ENCODE results near the gene CACNA1C. TPM values are rescaled to one million over a fixed set of nuclear protein-coding genes. Genes with fewer than 3 reads are reported as not detected.

CACNA1C gene
- total and polyA plus RNA-seq, 10 of the 15 experiments (the other 5 are each of a cell fraction or from before 2014, with no cell fraction given): under 0.01 to 0.15 (median 0.09) TPM; not detected in 5

DNA sequence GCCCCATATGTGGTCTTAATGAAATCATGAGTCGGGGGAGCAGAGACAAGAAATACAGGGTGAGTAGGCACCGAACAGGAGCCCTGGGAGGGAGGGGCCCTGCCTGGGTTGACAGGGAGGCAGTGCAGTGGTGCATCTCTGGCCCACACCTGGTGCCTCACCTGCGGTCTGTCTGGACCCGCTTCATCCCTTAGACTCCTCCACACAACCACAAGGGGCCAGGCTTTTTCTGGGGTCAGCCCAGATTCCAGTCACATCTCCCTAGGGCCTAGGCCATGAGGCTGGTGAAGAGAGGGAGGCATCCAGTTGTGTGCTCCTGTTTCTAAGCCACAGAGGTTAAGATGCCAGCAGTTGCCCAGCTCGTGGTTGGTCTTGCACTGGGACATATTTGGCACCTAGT lies 398.7 kb downstream of the CACNA1C start:
- peaks cover 0 to 1% of the 10 kb centered on the region in 2 experiments; a peak in 3 of 4 replicates for H3K27me3 ChIP-seq (replicated peaks in 1 of 2; ENCODE audit: control insufficient read depth in 2 of 2, insufficient read depth in 2 of 2, low read length in 1 of 2)
- no peak overlapping the region for H3K27ac ChIP-seq (ENCODE audit: control insufficient read depth, insufficient read depth)
- ChIA-PET POLR2A (no interaction called here), SMC1A (ENCODE audit: uncharacterized antibody, unreplicated experiment) (no interaction called here), RAD21 (ENCODE audit: unreplicated experiment) (no interaction called here), CTCF (no interaction called here)
- H3K4me1 ChIP-seq (ENCODE audit: control insufficient read depth, insufficient read depth, low read length): no peaks in the 10 kb centered on the region
- ATAC-seq (no peak), FAIRE-seq (no peak), DNase-seq (ENCODE audit: low read depth, low spot score) (no peak)
- H3K4me2 ChIP-seq (ENCODE audit: control insufficient read depth, insufficient read depth): no peak overlapping the region
- 37% methylated on average over 5 of the region's 5 CpGs for WGBS (ENCODE audit: insufficient coverage, insufficient replicate concordance, low lambda C conversion rate, missing lambda C conversion rate)
- in situ Hi-C loops (cut with MboI): no loop called here
- intact Hi-C loops (cut with micrococcal nuclease; ENCODE audit: unreplicated experiment): no loop called here
- no peaks in the 10 kb centered on the region for H3K79me2 ChIP-seq (ENCODE audit: control insufficient read depth, insufficient read depth, low read length)
- no peaks in the 10 kb centered on the region for H4K20me1 ChIP-seq (ENCODE audit: control insufficient read depth, insufficient read depth)
- BruUV-seq (replicated peaks): no TSS peak
- H3K4me3 ChIP-seq: no peak overlapping the region
- H3K36me3 ChIP-seq (ENCODE audit: control insufficient read depth in 2 of 2, insufficient read depth in 2 of 2, low read length in 1 of 2): no peaks in the 10 kb centered on the region
- TF ChIP-seq BCL3 (IDR thresholded peaks at IDR 0.05; ENCODE audit: borderline replicate concordance, insufficient read depth, low read depth, low read length, poor library complexity, severe bottlenecking): no peak
- TF ChIP-seq, protein P1, sequence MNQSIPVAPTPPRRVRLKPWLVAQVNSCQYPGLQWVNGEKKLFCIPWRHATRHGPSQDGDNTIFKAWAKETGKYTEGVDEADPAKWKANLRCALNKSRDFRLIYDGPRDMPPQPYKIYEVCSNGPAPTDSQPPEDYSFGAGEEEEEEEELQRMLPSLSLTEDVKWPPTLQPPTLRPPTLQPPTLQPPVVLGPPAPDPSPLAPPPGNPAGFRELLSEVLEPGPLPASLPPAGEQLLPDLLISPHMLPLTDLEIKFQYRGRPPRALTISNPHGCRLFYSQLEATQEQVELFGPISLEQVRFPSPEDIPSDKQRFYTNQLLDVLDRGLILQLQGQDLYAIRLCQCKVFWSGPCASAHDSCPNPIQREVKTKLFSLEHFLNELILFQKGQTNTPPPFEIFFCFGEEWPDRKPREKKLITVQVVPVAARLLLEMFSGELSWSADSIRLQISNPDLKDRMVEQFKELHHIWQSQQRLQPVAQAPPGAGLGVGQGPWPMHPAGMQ (IDR thresholded peaks at IDR 0.05; ENCODE audit: borderline replicate concordance): no peak
- TF ChIP-seq CREB1 (IDR thresholded peaks at IDR 0.05; ENCODE audit: low read depth): no peak
- no peak for TF ChIP-seq ZNF274 (IDR thresholded peaks at IDR 0.05; ENCODE audit: insufficient read depth, insufficient read length)
- no peak for TF ChIP-seq YY1 (IDR thresholded peaks at IDR 0.05; ENCODE audit: low read depth, low read length)
- H2AFZ ChIP-seq (ENCODE audit: control insufficient read depth, low read depth, low read length): no peak overlapping the region
- H3K9ac ChIP-seq (ENCODE audit: control insufficient read depth, insufficient read depth, low read length): no peak overlapping the region
- H3K9me3 ChIP-seq (replicated peaks; ENCODE audit: control insufficient read depth, insufficient read depth, low read length): no peaks in the 10 kb centered on the region

All from GM12878 (cell line).